Ascending aorta (tissue), 2 donors: ENCODE data around the gene AGAP1. TPM values are rescaled to one million over a fixed set of nuclear protein-coding genes. Genes with fewer than 3 reads are reported as not detected.

Source experiments
- DNase-seq, 2 donors: peaks; one replicate each; pipeline ENCODE4 v3.0.0-alpha.2; 2019; ENCODE audit warnings: low spot score in 2 of 2
- H3K27ac ChIP-seq, 2 donors: fragments of 200-600 bp; sonication (generic); one replicate each; pipeline ENCODE4 v1.5.1; 2016 to 2017; ENCODE audit warnings: mild to moderate bottlenecking in 1 of 2
- H3K27me3 ChIP-seq: fragments of 200-600 bp; sonication (generic); one replicate; pipeline ENCODE4 v1.5.1; 2017
- H3K36me3 ChIP-seq, 2 donors: fragments of 200-600 bp; sonication (generic); one replicate each; pipeline ENCODE4 v1.5.1; 2016
- H3K4me1 ChIP-seq, 2 donors: fragments of 200-600 bp; sonication (generic); one replicate each; pipeline ENCODE4 v1.5.1; 2016 to 2017; ENCODE audit warnings: mild to moderate bottlenecking in 1 of 2
- H3K4me3 ChIP-seq, 2 donors: fragments of 200-600 bp; sonication (generic); one replicate each; pipeline ENCODE4 v1.5.1; 2016 to 2017; ENCODE audit warnings: mild to moderate bottlenecking in 1 of 2
- H3K9me3 ChIP-seq, 2 donors: fragments of 200-600 bp; sonication (generic); one replicate each; pipeline ENCODE4 v1.5.1; 2016
- intact Hi-C: fragments of 100-400 bp; cut with DNase I; formaldehyde crosslinking; loops from one replicate; pipeline ENCODE4 v1.15.1; 2023
- total RNA-seq: library from RNA; depleted of rRNA; stranded (reverse); fragments of >200 nt; gene quantifications from one replicate; pipeline ENCODE4 v1.1.0, GENCODE V29; 2016
- TF ChIP-seq, protein P1 (sequence below), 3 experiments: fragments of 200-600 bp in 2 of 3; fragments of 450-650 bp in 1 of 3; sonication (generic) in 2 of 3; IDR thresholded peaks; one replicate each; pipeline ENCODE4 v1.5.1; 2016 to 2019; ENCODE audit warnings: antibody characterized with exemption in 3 of 3, mild to moderate bottlenecking in 1 of 3, moderate library complexity in 1 of 3

The AGAP1 gene
- total RNA-seq, 1 donor from 2014 or later = 19.7 TPM

GRCh38 chr2:235472443-235472842 lies 21.4 kb upstream of the AGAP1 start:
- H3K9me3 ChIP-seq = no peaks in the 10 kb centered on the region
- intact Hi-C loops = no loop called here

GRCh38 chr2:235478609-235479008 lies 15.2 kb upstream of the AGAP1 start:
- Histone ChIP-seq H3K36me3 (no peaks in the 10 kb centered on the region), H3K9me3 (no peaks in the 10 kb centered on the region), H3K27ac (no peak overlapping the region), H3K4me3 (no peak overlapping the region), H3K4me1 (no peaks in the 10 kb centered on the region), H3K27me3 (no peaks in the 10 kb centered on the region)
- no peak for DNase-seq
- TF ChIP-seq, protein P1, sequence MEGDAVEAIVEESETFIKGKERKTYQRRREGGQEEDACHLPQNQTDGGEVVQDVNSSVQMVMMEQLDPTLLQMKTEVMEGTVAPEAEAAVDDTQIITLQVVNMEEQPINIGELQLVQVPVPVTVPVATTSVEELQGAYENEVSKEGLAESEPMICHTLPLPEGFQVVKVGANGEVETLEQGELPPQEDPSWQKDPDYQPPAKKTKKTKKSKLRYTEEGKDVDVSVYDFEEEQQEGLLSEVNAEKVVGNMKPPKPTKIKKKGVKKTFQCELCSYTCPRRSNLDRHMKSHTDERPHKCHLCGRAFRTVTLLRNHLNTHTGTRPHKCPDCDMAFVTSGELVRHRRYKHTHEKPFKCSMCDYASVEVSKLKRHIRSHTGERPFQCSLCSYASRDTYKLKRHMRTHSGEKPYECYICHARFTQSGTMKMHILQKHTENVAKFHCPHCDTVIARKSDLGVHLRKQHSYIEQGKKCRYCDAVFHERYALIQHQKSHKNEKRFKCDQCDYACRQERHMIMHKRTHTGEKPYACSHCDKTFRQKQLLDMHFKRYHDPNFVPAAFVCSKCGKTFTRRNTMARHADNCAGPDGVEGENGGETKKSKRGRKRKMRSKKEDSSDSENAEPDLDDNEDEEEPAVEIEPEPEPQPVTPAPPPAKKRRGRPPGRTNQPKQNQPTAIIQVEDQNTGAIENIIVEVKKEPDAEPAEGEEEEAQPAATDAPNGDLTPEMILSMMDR (IDR thresholded peaks at IDR 0.05) = no peak
- intact Hi-C loops = no loop called here

More at GRCh38 chr2:235472443-235472842, 21.4 kb upstream of the AGAP1 start:
- no peak overlapping the region for H3K27ac ChIP-seq
- TF ChIP-seq, protein P1 (IDR thresholded peaks at IDR 0.05) = no peak
- peaks cover 0 to 5% of the 10 kb centered on the region in 2 donors for H3K4me1 ChIP-seq
- no peak for DNase-seq
- H3K27me3 ChIP-seq = no peaks in the 10 kb centered on the region
- H3K36me3 ChIP-seq = no peaks in the 10 kb centered on the region
- no peak overlapping the region for H3K4me3 ChIP-seq

GRCh38 chr2:235479604-235480003 lies 14.2 kb upstream of the AGAP1 start:
- no peaks in the 10 kb centered on the region for H3K4me1 ChIP-seq
- DNase-seq = no peak
- H3K27ac ChIP-seq = no peak overlapping the region
- H3K9me3 ChIP-seq = no peaks in the 10 kb centered on the region
- no peaks in the 10 kb centered on the region for H3K36me3 ChIP-seq
- intact Hi-C loops = no loop called here
- no peaks in the 10 kb centered on the region for H3K27me3 ChIP-seq
- H3K4me3 ChIP-seq = no peak overlapping the region
- TF ChIP-seq, protein P1 (IDR thresholded peaks at IDR 0.05) = no peak

DNA sequence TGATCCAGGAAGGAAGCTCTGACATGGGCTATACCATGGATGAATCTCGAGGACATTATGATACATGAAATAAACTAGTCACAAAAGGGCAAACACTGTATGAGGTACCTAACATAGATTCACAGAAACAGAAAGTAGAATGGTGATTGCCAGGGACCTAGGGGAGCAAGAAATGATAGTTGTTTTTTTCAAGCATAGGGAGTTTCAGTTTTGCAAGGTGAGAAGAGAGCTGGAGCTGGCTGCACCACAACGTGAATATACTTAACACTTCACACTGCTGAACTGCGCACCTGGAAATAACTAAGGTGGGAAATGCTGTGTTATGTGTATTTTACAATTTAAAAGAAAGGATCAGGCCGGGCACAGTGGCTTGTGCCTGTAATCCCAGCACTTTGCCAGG lies 13.2 kb upstream of the AGAP1 start:
- no peak overlapping the region for H3K27ac ChIP-seq
- H3K4me1 ChIP-seq = no peaks in the 10 kb centered on the region
- H3K9me3 ChIP-seq = no peaks in the 10 kb centered on the region
- H3K4me3 ChIP-seq = no peak overlapping the region
- H3K27me3 ChIP-seq = no peaks in the 10 kb centered on the region
- TF ChIP-seq, protein P1 (IDR thresholded peaks at IDR 0.05) = no peak
- no peak for DNase-seq
- intact Hi-C loops = no loop called here
- no peaks in the 10 kb centered on the region for H3K36me3 ChIP-seq

- Histone ChIP-seq H3K9me3 (no peaks in the 10 kb centered on the region), H3K27ac (no peak overlapping the region), H3K4me1 (no peaks in the 10 kb centered on the region), H3K4me3 (no peak overlapping the region), H3K36me3 (no peaks in the 10 kb centered on the region), H3K27me3 (no peaks in the 10 kb centered on the region)
- intact Hi-C loops = no loop called here
- DNase-seq = no peak
- TF ChIP-seq, protein P1 (IDR thresholded peaks at IDR 0.05) = no peak
Measured at GRCh38 chr2:235483313-235483712, 10.5 kb upstream of the AGAP1 start.

DNA sequence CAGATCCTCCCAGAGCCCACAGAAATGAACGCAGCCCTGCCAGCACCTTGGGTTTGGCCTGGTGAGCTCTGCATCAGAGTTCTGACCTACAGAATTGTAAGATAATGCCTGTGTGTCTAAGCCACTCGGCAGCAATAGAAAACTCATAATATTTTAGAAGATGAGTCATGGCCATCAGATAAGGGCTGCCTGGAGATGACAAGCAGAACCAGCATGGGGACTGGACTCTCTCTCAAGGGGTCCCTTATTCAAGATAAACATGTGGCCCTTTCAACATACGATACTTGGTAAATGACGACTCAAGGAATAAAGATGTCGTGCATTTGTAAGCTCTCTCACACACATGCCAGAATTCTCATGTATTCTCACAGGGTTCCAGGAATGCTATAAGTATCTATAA lies 8.5 kb upstream of the AGAP1 start:
- Histone ChIP-seq H3K36me3 (no peaks in the 10 kb centered on the region), H3K4me3 (no peak overlapping the region), H3K9me3 (no peaks in the 10 kb centered on the region), H3K27ac (no peak overlapping the region), H3K27me3 (no peaks in the 10 kb centered on the region), H3K4me1 (no peaks in the 10 kb centered on the region)
- no peak for DNase-seq
- TF ChIP-seq, protein P1 (IDR thresholded peaks at IDR 0.05) = no peak
- intact Hi-C loops = no loop called here
